Tibial nerve (tissue), 4 donors: ENCODE results near the gene RNF207.

Experiments
- CTCF ChIP-seq, 5 experiments: fragments of 200-600 bp in 3 of 5; fragments of 450-650 bp in 2 of 5; sonication (generic) in 3 of 5; IDR thresholded peaks; one replicate each; pipeline ENCODE4 v1.5.1; 2016 to 2019; ENCODE audit warnings: antibody characterized with exemption in 5 of 5, mild to moderate bottlenecking in 3 of 5, moderate library complexity in 2 of 5
- EP300 ChIP-seq, 2 donors: sonication (generic); formaldehyde crosslinking; IDR thresholded peaks; one replicate each; pipeline ENCODE4 v1.6.1; 2017; ENCODE audit warnings: antibody characterized with exemption in 2 of 2, mild to moderate bottlenecking in 1 of 2

GRCh38 chr1:6197746-6198427 is 8.0 kb upstream of the RNF207 start:
- no peak for TF ChIP-seq CTCF (IDR thresholded peaks at IDR 0.05)
- TF ChIP-seq EP300 (IDR thresholded peaks at IDR 0.05): no peak
